GM19452 (cell line): Measurements from ENCODE around the gene ADGRB3.
"Not testable (repeated sequence)": the region's sequence is repeated elsewhere in the genome, so short reads cannot be mapped to it uniquely, and the experiment has no call there.

Experiments used
- ATAC-seq: cut with Tn5 transposase; IDR thresholded peaks from one replicate; pipeline ENCODE4 v1.9.1; 2021; ENCODE audit not compliant: unreplicated experiment

ADGRB3 gene

GRCh38 chr6:68912805-68913204 is 277.7 kb downstream of the ADGRB3 start:
- not testable (repeated sequence) for ATAC-seq

- no peak for ATAC-seq
Measured at GRCh38 chr6:68915586-68915985, 280.5 kb downstream of the ADGRB3 start.

GRCh38 chr6:68919537-68919936 is 284.5 kb downstream of the ADGRB3 start:
- ATAC-seq: no peak

- ATAC-seq: no peak
Measured at GRCh38 chr6:68941345-68941744, 306.3 kb downstream of the ADGRB3 start.

- ATAC-seq: no peak
Measured at GRCh38 chr6:68947721-68948120, 312.6 kb downstream of the ADGRB3 start.

- no peak for ATAC-seq
Measured at GRCh38 chr6:68951270-68951669, 316.2 kb downstream of the ADGRB3 start.

- ATAC-seq: no peak
Measured at GRCh38 chr6:68958327-68958726, 323.2 kb downstream of the ADGRB3 start.

GRCh38 chr6:68967549-68968300 is 332.6 kb downstream of the ADGRB3 start:
- ATAC-seq: peak; percentile 82

- no peak for ATAC-seq
Measured at GRCh38 chr6:68968301-68968649, 333.2 kb downstream of the ADGRB3 start.

GRCh38 chr6:68973066-68973465 is 338.0 kb downstream of the ADGRB3 start:
- no peak for ATAC-seq

GRCh38 chr6:68975064-68975463 is 340.0 kb downstream of the ADGRB3 start:
- no peak for ATAC-seq

GRCh38 chr6:68975816-68976215 is 340.7 kb downstream of the ADGRB3 start:
- no peak for ATAC-seq

GRCh38 chr6:68976260-68976659 is 341.2 kb downstream of the ADGRB3 start:
- ATAC-seq: no peak

GRCh38 chr6:68978411-68978810 is 343.3 kb downstream of the ADGRB3 start:
- no peak for ATAC-seq

- ATAC-seq: not testable (repeated sequence)
Measured at GRCh38 chr6:68981668-68982067, 346.6 kb downstream of the ADGRB3 start.

- ATAC-seq: no peak
Measured at GRCh38 chr6:68988698-68989097, 353.6 kb downstream of the ADGRB3 start.

GRCh38 chr6:68990317-68990716 is 355.2 kb downstream of the ADGRB3 start:
- ATAC-seq: no peak

- ATAC-seq: no peak
Measured at GRCh38 chr6:68993911-68994310, 358.8 kb downstream of the ADGRB3 start.

GRCh38 chr6:68994521-68994920 is 359.4 kb downstream of the ADGRB3 start:
- ATAC-seq: no peak

- no peak for ATAC-seq
Measured at GRCh38 chr6:69005199-69005598, 370.1 kb downstream of the ADGRB3 start.

- no peak for ATAC-seq
Measured at GRCh38 chr6:69007781-69008180, 372.7 kb downstream of the ADGRB3 start.

- ATAC-seq: no peak
Measured at GRCh38 chr6:69012211-69012610, 377.1 kb downstream of the ADGRB3 start.

- ATAC-seq: no peak
Measured at GRCh38 chr6:69012876-69013275, 377.8 kb downstream of the ADGRB3 start.
